Spleen (tissue), 10 donors: ENCODE data around the gene MSN. TPM values are rescaled to one million over a fixed set of nuclear protein-coding genes. Genes with fewer than 3 reads are reported as not detected.

Source experiments
- polyA plus RNA-seq, 3 donors: library from polyadenylated mRNA; stranded (reverse); fragments of 200-250 nt; gene quantifications; one replicate each; pipeline ENCODE4 v1.2.1, GENCODE V29; 2013
- total RNA-seq, 7 donors: library from RNA; depleted of rRNA in 3 of 7; stranded (reverse); fragments of >200 nt in 3 of 7; fragmentation: NEBNext Ultra II Directional in 4 of 7; extraction: Animal tissue kit (Norgen Biotek cat#: 25700) in 4 of 7; gene quantifications; one replicate each; pipeline versions ENCODE4 v1.1.0 to v1.2.1, GENCODE V29; 2016 to 2021
- donor health status: healthy with polysubstance abuse.
- donor health status: DM: no; HTN: no; CAD: no; lungs with moderate emphysema.
- donor health status: DM: no; HTN: no; CAD: no.
- donor health status: Bipolar disorder and iron deficiency.
- donor health status: healthy.
- donor health status: DM: no; HTN: no; CAD: no.
- donor health status: DM: yes; HTN: yes; CAD: no.

Gene MSN
- total and polyA plus RNA-seq, 10 donors, result 101 to 396 (median 329) TPM

Other genes starting within 250 kb of the MSN start
- gene LAS1L, start 132.9 kb upstream of the MSN start, total RNA-seq, result 10 to 100 TPM; 19.0 to 31.3 (median 27.1) TPM
- gene LAS1L, start 132.9 kb upstream of the MSN start, polyA plus RNA-seq, result 10 to 100 TPM; 19.9 to 26.3 (median 23.6) TPM